ENCODE measurements around the gene CHD9. TPM values are rescaled to one million over a fixed set of nuclear protein-coding genes. Genes with fewer than 3 reads are reported as not detected.
A peak's percentile ranks its signal among the peaks of the same experiment; 100 is the strongest.

The CHD9 gene
- total RNA-seq, 4 donors from 2014 or later: 46.8 to 85.5 (median 55.6) TPM

DNA sequence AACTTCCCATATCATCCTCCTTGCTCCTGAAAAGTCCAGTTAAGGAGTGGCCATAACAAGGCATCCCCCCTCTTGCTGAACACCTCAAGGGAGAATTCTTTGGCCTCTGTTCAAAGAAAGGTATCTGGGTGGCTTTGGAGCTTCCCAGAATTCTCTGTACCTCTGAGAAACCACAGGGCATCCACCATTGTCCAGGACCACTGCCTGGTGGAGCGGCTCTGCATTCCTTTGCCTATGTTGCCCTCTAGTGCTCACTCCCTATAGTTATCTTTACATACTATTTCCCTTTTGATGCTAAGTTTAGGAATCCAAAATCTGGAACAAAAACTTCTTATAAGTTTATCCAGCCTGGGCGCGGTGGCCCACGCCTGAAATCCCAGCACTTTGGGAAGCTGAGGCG, 32.4 kb upstream of the CHD9 start:
- no peak overlapping the region for H3K4me3 ChIP-seq

DNA sequence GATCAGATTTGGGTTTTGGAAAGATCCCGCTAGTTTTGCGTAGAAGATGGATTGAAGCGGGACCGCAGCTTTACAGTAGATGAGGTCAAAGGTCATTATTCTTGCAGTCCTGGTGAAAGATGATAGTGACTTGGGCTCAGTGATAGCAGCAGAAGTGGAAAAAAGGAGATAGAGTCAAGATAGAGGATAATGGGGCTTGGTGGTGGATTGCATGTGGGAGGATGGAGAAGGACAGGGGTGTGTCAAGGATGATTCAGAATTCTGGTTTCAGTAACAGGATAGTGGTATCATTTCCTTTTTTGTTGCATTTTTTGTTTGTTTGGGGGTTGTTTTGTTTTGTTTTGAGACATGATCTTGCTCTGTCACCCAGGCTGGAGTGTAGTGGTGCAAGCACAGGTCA, 30.7 kb upstream of the CHD9 start:
- Histone ChIP-seq H3K9me3 (no peaks in the 10 kb centered on the region), H3K4me3 (no peak overlapping the region), H3K4me1 (no peaks in the 10 kb centered on the region), H3K27me3 (no peaks in the 10 kb centered on the region), H3K27ac (no peak overlapping the region), H3K36me3 (no peaks in the 10 kb centered on the region)
- TF ChIP-seq, protein P1, sequence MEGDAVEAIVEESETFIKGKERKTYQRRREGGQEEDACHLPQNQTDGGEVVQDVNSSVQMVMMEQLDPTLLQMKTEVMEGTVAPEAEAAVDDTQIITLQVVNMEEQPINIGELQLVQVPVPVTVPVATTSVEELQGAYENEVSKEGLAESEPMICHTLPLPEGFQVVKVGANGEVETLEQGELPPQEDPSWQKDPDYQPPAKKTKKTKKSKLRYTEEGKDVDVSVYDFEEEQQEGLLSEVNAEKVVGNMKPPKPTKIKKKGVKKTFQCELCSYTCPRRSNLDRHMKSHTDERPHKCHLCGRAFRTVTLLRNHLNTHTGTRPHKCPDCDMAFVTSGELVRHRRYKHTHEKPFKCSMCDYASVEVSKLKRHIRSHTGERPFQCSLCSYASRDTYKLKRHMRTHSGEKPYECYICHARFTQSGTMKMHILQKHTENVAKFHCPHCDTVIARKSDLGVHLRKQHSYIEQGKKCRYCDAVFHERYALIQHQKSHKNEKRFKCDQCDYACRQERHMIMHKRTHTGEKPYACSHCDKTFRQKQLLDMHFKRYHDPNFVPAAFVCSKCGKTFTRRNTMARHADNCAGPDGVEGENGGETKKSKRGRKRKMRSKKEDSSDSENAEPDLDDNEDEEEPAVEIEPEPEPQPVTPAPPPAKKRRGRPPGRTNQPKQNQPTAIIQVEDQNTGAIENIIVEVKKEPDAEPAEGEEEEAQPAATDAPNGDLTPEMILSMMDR (IDR thresholded peaks at IDR 0.05): no peak
- TF ChIP-seq POLR2A (IDR thresholded peaks at IDR 0.05) (no peak), EP300 (IDR thresholded peaks at IDR 0.05) (no peak), POLR2AphosphoS5 (IDR thresholded peaks at IDR 0.05) (no peak)
- 95 to 100% methylated on average over 1 to 4 of the region's 4 CpGs for WGBS, 2 donors (ENCODE audit: low coverage in 1 of 2)
- ATAC-seq: no peak

More for the DNA sequence above, 32.4 kb upstream of the CHD9 start:
- Histone ChIP-seq H3K4me1 (no peaks in the 10 kb centered on the region), H3K27ac (no peak overlapping the region), H3K36me3 (no peaks in the 10 kb centered on the region), H3K9me3 (no peaks in the 10 kb centered on the region), H3K27me3 (no peaks in the 10 kb centered on the region)
- TF ChIP-seq EP300 (IDR thresholded peaks at IDR 0.05): no peak
- TF ChIP-seq, protein P1 (IDR thresholded peaks at IDR 0.05): peak in 2 of 4 experiments; percentile 42 to 56
- no peak for TF ChIP-seq POLR2A (IDR thresholded peaks at IDR 0.05)
- no peak for TF ChIP-seq POLR2AphosphoS5 (IDR thresholded peaks at IDR 0.05)
- no peak for ATAC-seq
- 4 to 18% methylated on average over 4 to 5 of the region's 5 CpGs for WGBS, 2 donors (ENCODE audit: low coverage in 1 of 2)

DNA sequence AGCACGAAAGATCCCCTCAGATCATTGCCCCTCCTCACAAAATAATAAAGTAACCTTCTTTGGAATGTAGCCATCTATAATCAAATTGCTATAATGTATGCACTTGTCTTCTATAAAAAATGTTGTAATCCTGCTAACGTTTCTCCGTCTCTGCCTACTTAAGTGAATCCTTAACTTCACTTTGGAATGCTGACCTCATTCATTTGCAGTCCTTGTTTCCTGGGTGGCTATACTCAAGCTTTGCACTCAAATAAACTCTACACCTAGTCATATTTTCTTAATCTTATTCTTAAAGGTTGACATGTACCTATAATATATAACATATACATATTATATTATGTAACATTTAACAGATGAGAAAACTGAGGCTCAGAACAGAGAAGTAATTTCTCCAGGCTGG, 24.8 kb upstream of the CHD9 start:
- H3K4me3 ChIP-seq: no peak overlapping the region
- WGBS, 2 donors (ENCODE audit: low coverage in 1 of 2): 48 to 57% methylated on average over 3 of the region's 3 CpGs
- no peak for ATAC-seq
- no peaks in the 10 kb centered on the region for H3K36me3 ChIP-seq
- H3K9me3 ChIP-seq: no peaks in the 10 kb centered on the region
- peaks cover 12% of the 10 kb centered on the region for H3K27me3 ChIP-seq
- no peak overlapping the region for H3K27ac ChIP-seq
- H3K4me1 ChIP-seq: no peaks in the 10 kb centered on the region
- TF ChIP-seq EP300 (IDR thresholded peaks at IDR 0.05): no peak
- no peak for TF ChIP-seq POLR2A (IDR thresholded peaks at IDR 0.05)
- TF ChIP-seq POLR2AphosphoS5 (IDR thresholded peaks at IDR 0.05): no peak
- TF ChIP-seq, protein P1 (IDR thresholded peaks at IDR 0.05): no peak

DNA sequence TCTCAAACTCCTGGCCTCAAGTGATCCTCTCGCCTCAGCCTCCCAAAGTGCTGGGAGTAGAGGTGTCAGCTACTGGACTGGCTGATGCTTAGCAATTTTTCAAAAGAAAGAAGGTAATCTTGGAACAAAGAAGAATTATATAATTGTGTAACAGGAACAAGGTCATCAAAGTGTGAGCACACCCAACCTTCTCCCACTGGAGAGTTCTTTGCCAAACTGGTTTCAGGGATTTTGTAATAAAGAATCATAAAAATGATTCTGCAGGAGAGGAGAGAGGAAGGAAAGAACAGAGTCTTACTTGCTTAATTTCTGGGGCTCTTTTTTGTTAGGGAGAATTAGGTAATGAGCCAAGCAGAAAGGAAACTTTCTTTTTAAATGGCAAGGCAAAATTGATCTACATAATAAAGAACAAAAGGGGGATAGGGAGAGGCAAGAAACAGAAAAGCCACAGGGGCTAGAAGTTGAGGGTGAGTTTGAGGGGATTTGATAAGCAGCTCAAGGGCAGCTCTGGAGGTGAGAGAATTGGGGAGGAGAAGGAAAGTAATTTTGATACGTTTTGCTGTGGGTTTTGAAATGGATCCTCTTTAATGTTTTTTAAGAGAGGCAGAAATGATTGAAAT, 23.4 kb upstream of the CHD9 start:
- no peak overlapping the region for H3K27ac ChIP-seq
- peaks cover 17% of the 10 kb centered on the region for H3K27me3 ChIP-seq
- no peaks in the 10 kb centered on the region for H3K36me3 ChIP-seq
- peak; percentile 51 for ATAC-seq
- no peak overlapping the region for H3K4me3 ChIP-seq
- 18 to 50% methylated on average over 1 to 2 of the region's 2 CpGs for WGBS, 2 donors (ENCODE audit: low coverage in 1 of 2)
- TF ChIP-seq, protein P1 (IDR thresholded peaks at IDR 0.05): no peak
- TF ChIP-seq POLR2A (IDR thresholded peaks at IDR 0.05): no peak
- TF ChIP-seq POLR2AphosphoS5 (IDR thresholded peaks at IDR 0.05): no peak
- TF ChIP-seq EP300 (IDR thresholded peaks at IDR 0.05): no peak
- H3K9me3 ChIP-seq: no peaks in the 10 kb centered on the region
- H3K4me1 ChIP-seq: no peaks in the 10 kb centered on the region

DNA sequence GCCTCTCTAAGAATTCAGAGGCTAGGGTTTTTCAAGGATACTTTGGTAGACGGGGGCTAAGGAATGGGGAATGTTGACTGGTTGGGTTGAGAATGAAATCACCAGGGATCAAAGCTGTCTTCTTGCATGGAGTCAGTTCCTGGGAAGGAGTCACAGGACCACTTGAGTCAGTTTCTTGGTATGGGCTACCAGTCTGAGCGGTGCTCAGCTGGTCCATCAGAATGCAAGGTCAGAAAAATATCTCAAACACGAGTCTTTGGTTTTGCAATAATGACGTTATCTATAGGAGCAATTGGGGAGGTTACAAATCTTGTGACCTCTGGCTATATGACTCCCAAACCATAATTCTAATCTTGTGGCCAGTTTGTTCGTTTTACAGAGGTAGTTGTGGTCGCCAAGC, 20.5 kb upstream of the CHD9 start:
- no peaks in the 10 kb centered on the region for H3K4me1 ChIP-seq
- no peak overlapping the region for H3K4me3 ChIP-seq
- TF ChIP-seq POLR2AphosphoS5 (IDR thresholded peaks at IDR 0.05): no peak
- no peak for TF ChIP-seq EP300 (IDR thresholded peaks at IDR 0.05)
- TF ChIP-seq, protein P1 (IDR thresholded peaks at IDR 0.05): no peak
- TF ChIP-seq POLR2A (IDR thresholded peaks at IDR 0.05): no peak
- H3K27me3 ChIP-seq: peaks cover 17% of the 10 kb centered on the region
- WGBS, 2 donors (ENCODE audit: low coverage in 1 of 2): 86 to 91% methylated on average over 5 to 6 of the region's 6 CpGs
- H3K9me3 ChIP-seq: no peaks in the 10 kb centered on the region
- H3K36me3 ChIP-seq: no peaks in the 10 kb centered on the region
- H3K27ac ChIP-seq: no peak overlapping the region
- ATAC-seq: no peak
